ENCODE results near the gene PRKG1. TPM values are rescaled to one million over a fixed set of nuclear protein-coding genes. Genes with fewer than 3 reads are reported as not detected.

The PRKG1 gene
- total and polyA plus RNA-seq, 2 of the 4 experiments (the other 2 are of a cell fraction): 3.5 to 18.3 TPM

- H3K4me1 ChIP-seq (ENCODE audit: control insufficient read depth, insufficient read depth, low read length): peaks cover 3% of the 10 kb centered on the region
- H2AK5ac ChIP-seq (ENCODE audit: low read depth, low read length): no peak overlapping the region
- no peak overlapping the region for H3K56ac ChIP-seq (ENCODE audit: extremely low read depth, insufficient read depth, low read length)
- H4K91ac ChIP-seq (ENCODE audit: insufficient read depth, low read depth, low read length): no peak overlapping the region
- peak; percentile 50 for DNase-seq
- no peak overlapping the region for H3K4me3 ChIP-seq (ENCODE audit: insufficient read depth, low read depth, low read length)
- H4K20me1 ChIP-seq (ENCODE audit: insufficient read depth, low read length): no peaks in the 10 kb centered on the region
- H2BK20ac ChIP-seq (ENCODE audit: low read depth, low read length): no peak overlapping the region
- no CpG with 5 or more reads among the region's 4 CpGs for WGBS, 2 experiments (ENCODE audit: extremely low coverage in 2 of 2, insufficient read length in 1 of 2)
- H4K5ac ChIP-seq (ENCODE audit: low read depth, low read length): no peak overlapping the region
- H2BK120ac ChIP-seq (ENCODE audit: low read depth, low read length): no peak overlapping the region
- 0 out of 2 replicates have a peak, but pooled peaks cover 2% of the 10 kb centered on the region for H3K9me1 ChIP-seq (ENCODE audit: insufficient read depth, low read length)
- dilution Hi-C loops (cut with HindIII; ENCODE audit: low sequenced_read_pairs, unreplicated experiment) (no loop called here), intact Hi-C loops (cut with micrococcal nuclease) (loop anchor here (5.0 to 10.0 kb wide), 2 partner anchors 207 to 1150 kb away; no protein-coding TSS in a partner anchor), in situ Hi-C loops (cut with MboI; ENCODE audit: low sequenced_read_pairs) (loop anchor here (10.0 kb wide), 2 partner anchors 1147 to 1217 kb away; no protein-coding TSS in a partner anchor)
- H3K4me2 ChIP-seq (ENCODE audit: low read depth, low read length): no peak overlapping the region
- no peak overlapping the region for H3K4ac ChIP-seq (ENCODE audit: low read depth, low read length)
- no peaks in the 10 kb centered on the region for H3K79me1 ChIP-seq (ENCODE audit: low read depth in 1 of 2, low read length in 2 of 2)
- H2BK5ac ChIP-seq (ENCODE audit: low read depth, low read length, poor library complexity, severe bottlenecking): no peak overlapping the region
- H3K18ac ChIP-seq (ENCODE audit: low read depth, low read length): no peak overlapping the region
- no peaks in the 10 kb centered on the region for H3K9me3 ChIP-seq (ENCODE audit: control insufficient read depth, insufficient read depth, low read length)
- no peaks in the 10 kb centered on the region for H3K36me3 ChIP-seq (ENCODE audit: control insufficient read depth, insufficient read depth, low read length)
- no peak overlapping the region for H3K14ac ChIP-seq (replicated peaks; ENCODE audit: low read depth, low read length)
- no peak overlapping the region for H2BK15ac ChIP-seq (ENCODE audit: low read depth, low read length)
- H2AFZ ChIP-seq (replicated peaks; ENCODE audit: low read length, poor library complexity): no peak overlapping the region
- 0 out of 2 replicates have a peak, but pooled peaks have one; percentile 19 for ATAC-seq (ENCODE audit: low read depth)
- no peak overlapping the region for H3K27ac ChIP-seq (ENCODE audit: insufficient read depth, low read length)
- no peaks in the 10 kb centered on the region for H3K27me3 ChIP-seq (ENCODE audit: control insufficient read depth, insufficient read depth, low read length)
- no peak overlapping the region for H2AK9ac ChIP-seq (replicated peaks; ENCODE audit: low read depth, low read length, poor library complexity)
- no peak overlapping the region; a peak in 1 of 4 replicates for H4K8ac ChIP-seq (ENCODE audit: low read depth in 2 of 2, low read length in 2 of 2)
- no TSS peak for BruUV-seq (replicated peaks)
- no peak overlapping the region for H3K23ac ChIP-seq (ENCODE audit: low read depth, low read length)
- H3K9ac ChIP-seq (ENCODE audit: low read depth, low read length): no peak overlapping the region
- ChIA-PET CTCF (no interaction called here), POLR2A (ENCODE audit: unreplicated experiment) (no interaction called here)
- no peak for TF ChIP-seq FOS (IDR thresholded peaks at IDR 0.05; ENCODE audit: low read depth, low read length)
- no peak for TF ChIP-seq SMC3 (IDR thresholded peaks at IDR 0.05; ENCODE audit: low read depth, low read length)
- peak; percentile 37; the same call in 1 of the 2 replicates for TF ChIP-seq CEBPB (IDR thresholded peaks at IDR 0.05; ENCODE audit: low read depth, low read length)
- no peak for TF ChIP-seq MXI1 (IDR thresholded peaks at IDR 0.05; ENCODE audit: borderline replicate concordance, low read depth, low read length)
Measured at GRCh38 chr10:52212062-52212461, 1137.8 kb downstream of the PRKG1 start.
